Measurements from ENCODE around the gene RGS9BP. TPM values are rescaled to one million over a fixed set of nuclear protein-coding genes. Genes with fewer than 3 reads are reported as not detected.

The RGS9BP gene
- total RNA-seq, 2 donors from 2014 or later: 0.42 TPM; not detected in 1

GRCh38 chr19:32682317-32682716 is 6.7 kb downstream of the RGS9BP start:
- Histone ChIP-seq H3K4me1 (ENCODE audit: control insufficient read depth in 1 of 2, low read depth in 2 of 2) (no peaks in the 10 kb centered on the region), H3K4me3 (no peak overlapping the region), H3K36me3 (no peaks in the 10 kb centered on the region), H3K27ac (no peak overlapping the region), H3K27me3 (replicated peaks; ENCODE audit: insufficient read depth) (no peaks in the 10 kb centered on the region), H3K9me3 (no peaks in the 10 kb centered on the region)
- TF ChIP-seq CTCF (IDR thresholded peaks at IDR 0.05): no peak
- DNase-seq (ENCODE audit: low spot score) (no peak), ATAC-seq (ENCODE audit: insufficient number of reproducible peaks, low FRiP score, low read depth) (no peak)

GRCh38 chr19:32686847-32687475 is 11.3 kb downstream of the RGS9BP start:
- Histone ChIP-seq H3K4me3 (no peak overlapping the region), H3K27ac (no peak overlapping the region), H3K27me3 (replicated peaks; ENCODE audit: insufficient read depth) (no peaks in the 10 kb centered on the region), H3K9me3 (no peaks in the 10 kb centered on the region), H3K4me1 (ENCODE audit: control insufficient read depth in 1 of 2, low read depth in 2 of 2) (peaks cover 0 to 3% of the 10 kb centered on the region in 2 donors), H3K36me3 (no peaks in the 10 kb centered on the region)
- TF ChIP-seq CTCF (IDR thresholded peaks at IDR 0.05): no peak
- ATAC-seq (ENCODE audit: insufficient number of reproducible peaks, low FRiP score, low read depth) (no peak), DNase-seq (ENCODE audit: low spot score) (no peak)

GRCh38 chr19:32687681-32688080 is 12.0 kb downstream of the RGS9BP start:
- peaks cover 5% of the 10 kb centered on the region in 2 donors for H3K4me1 ChIP-seq (ENCODE audit: control insufficient read depth in 1 of 2, low read depth in 2 of 2)

GRCh38 chr19:32688311-32688710 is 12.7 kb downstream of the RGS9BP start:
- Histone ChIP-seq H3K27me3 (replicated peaks; ENCODE audit: insufficient read depth) (no peaks in the 10 kb centered on the region), H3K9me3 (no peaks in the 10 kb centered on the region), H3K27ac (no peak overlapping the region), H3K4me1 (ENCODE audit: control insufficient read depth in 1 of 2, low read depth in 2 of 2) (peaks cover 11% of the 10 kb centered on the region in 2 donors), H3K4me3 (no peak overlapping the region), H3K36me3 (no peaks in the 10 kb centered on the region)
- DNase-seq (ENCODE audit: low spot score) (no peak), ATAC-seq (ENCODE audit: insufficient number of reproducible peaks, low FRiP score, low read depth) (no peak)
- TF ChIP-seq CTCF (IDR thresholded peaks at IDR 0.05): no peak

More at GRCh38 chr19:32687681-32688080, 12.0 kb downstream of the RGS9BP start:
- Histone ChIP-seq H3K27ac (no peak overlapping the region), H3K27me3 (replicated peaks; ENCODE audit: insufficient read depth) (no peaks in the 10 kb centered on the region), H3K36me3 (no peaks in the 10 kb centered on the region), H3K9me3 (no peaks in the 10 kb centered on the region), H3K4me3 (no peak overlapping the region)
- TF ChIP-seq CTCF (IDR thresholded peaks at IDR 0.05): no peak
- ATAC-seq (ENCODE audit: insufficient number of reproducible peaks, low FRiP score, low read depth): no peak
- no peak for DNase-seq (ENCODE audit: low spot score)

- Histone ChIP-seq H3K4me1 (ENCODE audit: control insufficient read depth in 1 of 2, low read depth in 2 of 2) (peaks cover 27 to 38% of the 10 kb centered on the region in 2 donors), H3K9me3 (no peaks in the 10 kb centered on the region), H3K36me3 (no peaks in the 10 kb centered on the region), H3K27ac (peak within 1 kb of the TSS; percentile 57 to 83), H3K4me3 (peak within 1 kb of the TSS; percentile 85), H3K27me3 (replicated peaks; ENCODE audit: insufficient read depth) (no peaks in the 10 kb centered on the region)
- ATAC-seq (ENCODE audit: insufficient number of reproducible peaks, low FRiP score, low read depth) (peak; percentile 79), DNase-seq (ENCODE audit: low spot score) (peak; percentile 52)
- no peak for TF ChIP-seq CTCF (IDR thresholded peaks at IDR 0.05)
Measured at GRCh38 chr19:32691291-32691951, 15.8 kb downstream of the RGS9BP start, which contains the start of gene NUDT19. TSS of gene NUDT19 (plus strand) at chr19:32691821. CDS start at chr19:32691961, 140 bp downstream.
